ENCODE measurements around the gene MYRIP. TPM values are rescaled to one million over a fixed set of nuclear protein-coding genes. Genes with fewer than 3 reads are reported as not detected.

Gene MYRIP
- total RNA-seq, 1 experiment from 2014 or later: 0.11 TPM

DNA sequence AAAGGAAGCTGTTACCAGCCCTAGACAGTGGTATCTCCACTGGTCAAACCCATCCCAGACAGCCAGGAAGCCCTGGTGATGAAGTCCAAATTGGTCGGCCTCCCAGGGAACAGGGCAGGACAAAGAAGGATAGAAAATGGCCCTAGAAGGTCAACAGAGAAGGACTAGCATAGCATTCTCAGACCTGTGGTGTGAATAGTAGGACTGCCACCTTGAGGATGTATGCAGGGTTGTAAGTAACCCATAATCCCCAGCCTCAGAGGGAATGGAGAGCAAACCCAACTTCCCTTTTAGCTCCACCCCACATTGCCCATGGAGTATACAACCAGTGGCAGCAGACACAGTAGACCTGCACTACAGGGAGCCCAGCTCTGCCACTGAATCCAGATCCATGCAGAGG is 431.5 kb downstream of the MYRIP start:
- Histone ChIP-seq H3K27ac (no peak overlapping the region), H3K4me1 (replicated peaks) (no peaks in the 10 kb centered on the region), H3K9me3 (replicated peaks) (no peaks in the 10 kb centered on the region), H3K36me3 (no peaks in the 10 kb centered on the region), H3K4me3 (no peak overlapping the region), H3K27me3 (replicated peaks) (no peaks in the 10 kb centered on the region)
- DNase-seq (ENCODE audit: low read depth in 1 of 2, low spot score in 2 of 2): no peak

DNA sequence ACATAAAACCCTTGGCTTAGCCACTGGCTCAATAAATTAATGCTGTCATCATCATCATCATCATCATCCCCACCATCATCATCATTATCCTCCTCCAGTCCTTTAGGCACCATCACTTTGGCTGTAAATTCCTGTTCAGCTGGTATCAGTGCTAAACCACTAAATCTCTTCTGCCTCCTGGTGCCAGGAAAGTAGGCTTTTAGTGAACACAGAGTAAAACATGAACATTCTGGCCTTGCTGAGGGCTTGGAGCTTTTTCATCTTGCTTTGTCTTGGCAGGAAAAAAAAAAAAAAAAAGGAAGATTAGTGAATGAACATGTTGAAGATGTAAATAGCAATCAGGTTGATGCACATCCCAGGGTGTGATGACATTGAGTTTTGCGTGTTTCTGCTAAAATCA is 432.8 kb downstream of the MYRIP start:
- Histone ChIP-seq H3K4me3 (no peak overlapping the region), H3K4me1 (replicated peaks) (no peaks in the 10 kb centered on the region), H3K27me3 (replicated peaks) (no peaks in the 10 kb centered on the region), H3K36me3 (no peaks in the 10 kb centered on the region), H3K27ac (no peak overlapping the region), H3K9me3 (replicated peaks) (no peaks in the 10 kb centered on the region)
- DNase-seq (ENCODE audit: low read depth in 1 of 2, low spot score in 2 of 2): no peak

DNA sequence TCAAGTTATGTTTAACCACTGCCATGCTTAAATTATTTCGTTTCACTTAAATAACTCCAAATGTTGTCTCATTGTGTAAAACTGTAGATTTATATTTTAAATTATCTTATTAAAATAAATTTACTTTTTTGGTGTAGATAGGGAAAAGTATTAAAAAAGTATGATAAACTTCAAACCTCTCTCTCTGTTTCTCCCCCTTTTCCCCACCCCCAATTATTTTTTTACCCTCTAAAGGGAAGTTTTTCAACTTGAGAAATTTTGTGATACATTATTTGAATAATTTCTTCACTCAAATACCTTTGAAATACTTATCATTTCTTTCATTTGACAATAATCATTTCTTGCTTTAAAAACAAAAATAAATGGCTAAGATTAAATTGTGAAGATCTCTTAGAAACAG is 433.2 kb downstream of the MYRIP start:
- no peaks in the 10 kb centered on the region for H3K36me3 ChIP-seq
- H3K4me1 ChIP-seq (replicated peaks): no peaks in the 10 kb centered on the region
- H3K27me3 ChIP-seq (replicated peaks): no peaks in the 10 kb centered on the region
- H3K9me3 ChIP-seq (replicated peaks): no peaks in the 10 kb centered on the region
- DNase-seq (ENCODE audit: low read depth in 1 of 2, low spot score in 2 of 2): no peak
- H3K4me3 ChIP-seq: no peak overlapping the region
- H3K27ac ChIP-seq: no peak overlapping the region

DNA sequence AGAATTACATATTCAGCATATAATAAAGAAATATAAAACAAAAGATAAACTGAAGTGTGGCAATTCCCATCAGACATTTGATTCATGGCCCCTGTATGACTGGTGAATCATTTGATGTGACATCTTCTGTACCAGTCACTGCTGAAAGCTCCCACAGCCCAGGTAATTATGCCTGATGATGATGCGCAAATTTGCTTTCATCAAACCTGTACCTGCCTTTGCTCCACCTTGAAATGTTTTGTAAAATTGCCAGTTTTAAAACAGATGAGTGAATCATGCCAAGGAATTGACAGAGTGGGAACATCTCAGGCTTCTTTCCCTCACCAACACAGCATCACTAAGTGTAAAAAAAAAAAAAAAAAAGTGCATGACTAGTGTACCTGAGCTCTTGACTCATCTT is 433.6 kb downstream of the MYRIP start:
- H3K27ac ChIP-seq: no peak overlapping the region
- H3K9me3 ChIP-seq (replicated peaks): no peaks in the 10 kb centered on the region
- H3K4me3 ChIP-seq: no peak overlapping the region
- H3K27me3 ChIP-seq (replicated peaks): no peaks in the 10 kb centered on the region
- no peak for DNase-seq (ENCODE audit: low read depth in 1 of 2, low spot score in 2 of 2)
- no peaks in the 10 kb centered on the region for H3K36me3 ChIP-seq
- no peaks in the 10 kb centered on the region for H3K4me1 ChIP-seq (replicated peaks)

DNA sequence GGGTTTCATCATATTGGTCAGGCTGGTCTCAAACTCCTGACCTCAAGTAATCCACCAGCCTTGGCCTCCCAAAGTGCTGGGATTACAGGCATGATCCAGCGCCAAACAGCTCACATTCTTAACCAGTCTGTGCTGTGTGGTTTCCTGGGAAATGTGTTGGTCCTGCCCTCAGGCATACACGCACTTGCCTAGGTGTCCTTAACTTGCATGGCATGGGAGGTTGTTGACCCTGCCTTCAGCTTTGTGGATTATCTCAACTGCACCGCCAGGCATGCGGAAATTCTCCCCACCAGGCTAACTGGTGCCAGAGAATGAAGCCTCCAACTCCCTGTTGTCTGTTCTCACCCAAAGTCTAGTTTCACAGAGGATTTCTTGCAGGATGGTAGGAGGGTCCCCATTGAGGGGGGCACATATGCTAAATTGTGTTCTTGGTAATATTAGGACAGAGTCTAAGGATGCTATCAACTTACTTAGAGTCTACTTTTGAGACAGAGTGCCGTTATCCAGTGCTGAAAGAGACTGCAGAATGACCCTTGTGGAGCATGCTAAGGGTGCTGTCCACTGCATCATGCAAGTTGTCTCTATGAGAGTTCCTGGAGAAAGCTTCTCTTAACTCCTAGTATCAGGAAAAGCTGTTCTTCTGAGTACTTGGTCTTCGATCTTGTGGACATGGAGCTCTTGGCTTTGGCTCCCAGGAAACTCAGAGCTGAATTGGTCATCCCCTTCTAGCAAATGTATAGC is 438.5 kb downstream of the MYRIP start:
- Histone ChIP-seq H3K36me3 (no peaks in the 10 kb centered on the region), H3K9me3 (replicated peaks) (no peaks in the 10 kb centered on the region), H3K27me3 (replicated peaks) (no peaks in the 10 kb centered on the region), H3K4me3 (no peak overlapping the region), H3K4me1 (replicated peaks) (no peaks in the 10 kb centered on the region), H3K27ac (no peak overlapping the region)
- no peak for DNase-seq (ENCODE audit: low read depth in 1 of 2, low spot score in 2 of 2)

DNA sequence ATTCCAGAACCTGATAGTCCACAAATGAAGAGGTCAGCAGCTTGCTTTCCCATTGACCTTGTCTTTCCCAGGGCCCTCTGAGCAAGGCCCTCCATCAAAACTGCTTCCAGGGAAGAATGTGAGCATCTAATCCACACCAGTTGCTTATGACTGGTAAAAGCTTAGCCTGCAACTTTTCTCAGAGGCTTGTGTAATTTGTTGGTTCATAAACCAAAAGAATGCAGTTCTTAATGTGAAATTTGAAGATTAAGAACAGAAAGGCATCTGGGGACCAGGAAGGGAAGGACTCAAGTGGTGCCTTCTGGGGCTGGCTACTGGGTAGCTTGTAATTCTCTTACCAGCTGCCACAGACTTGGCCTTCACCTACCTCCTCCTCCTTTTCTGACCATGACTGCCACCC is 439.2 kb downstream of the MYRIP start:
- Histone ChIP-seq H3K4me3 (no peak overlapping the region), H3K27me3 (replicated peaks) (no peaks in the 10 kb centered on the region), H3K36me3 (no peaks in the 10 kb centered on the region), H3K27ac (no peak overlapping the region), H3K9me3 (replicated peaks) (no peaks in the 10 kb centered on the region), H3K4me1 (replicated peaks) (no peaks in the 10 kb centered on the region)
- no peak for DNase-seq (ENCODE audit: low read depth in 1 of 2, low spot score in 2 of 2)

DNA sequence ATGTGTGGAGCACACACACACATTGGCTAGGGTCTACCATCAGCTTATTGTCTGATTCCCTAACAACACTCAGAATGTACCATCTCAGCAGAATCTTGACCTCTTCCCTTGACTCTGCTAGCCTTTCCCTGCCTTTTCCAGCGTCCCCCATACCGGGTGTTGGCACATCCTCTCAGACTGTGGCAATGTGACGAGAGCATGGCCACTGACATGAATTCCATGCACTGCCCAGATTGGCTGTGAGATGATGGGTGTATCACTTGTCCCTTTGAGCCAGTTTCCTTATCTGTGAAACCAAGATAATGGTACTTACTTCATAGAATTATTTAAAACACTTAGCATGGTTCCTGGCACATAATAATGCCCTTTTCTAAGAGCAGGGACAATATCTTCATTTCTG is 439.8 kb downstream of the MYRIP start:
- Histone ChIP-seq H3K36me3 (no peaks in the 10 kb centered on the region), H3K27ac (no peak overlapping the region), H3K9me3 (replicated peaks) (no peaks in the 10 kb centered on the region), H3K27me3 (replicated peaks) (no peaks in the 10 kb centered on the region), H3K4me1 (replicated peaks) (no peaks in the 10 kb centered on the region), H3K4me3 (no peak overlapping the region)
- no peak for DNase-seq (ENCODE audit: low read depth in 1 of 2, low spot score in 2 of 2)

DNA sequence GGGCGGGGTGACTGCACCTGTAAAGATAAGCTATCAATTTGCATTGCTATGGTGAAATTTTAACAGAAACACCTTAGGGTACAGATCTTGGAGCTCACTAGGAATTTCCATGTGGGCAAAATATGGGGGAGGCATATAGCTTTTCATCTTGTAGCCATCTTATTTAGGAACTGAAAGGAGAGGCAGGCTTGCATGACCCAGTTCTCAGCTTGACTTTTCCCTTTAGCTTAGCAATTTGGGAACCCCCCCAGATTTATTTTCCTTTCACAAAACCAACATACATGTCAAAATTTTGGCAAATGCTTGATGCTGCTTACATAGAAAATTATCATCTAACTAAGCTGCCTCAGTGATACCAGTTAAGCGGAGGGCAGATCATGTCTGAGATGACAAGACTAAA is 445.1 kb downstream of the MYRIP start:
- Histone ChIP-seq H3K4me3 (no peak overlapping the region), H3K9me3 (replicated peaks) (no peaks in the 10 kb centered on the region), H3K27ac (no peak overlapping the region), H3K27me3 (replicated peaks) (no peaks in the 10 kb centered on the region), H3K36me3 (no peaks in the 10 kb centered on the region), H3K4me1 (replicated peaks) (no peaks in the 10 kb centered on the region)
- DNase-seq (ENCODE audit: low read depth in 1 of 2, low spot score in 2 of 2): no peak

DNA sequence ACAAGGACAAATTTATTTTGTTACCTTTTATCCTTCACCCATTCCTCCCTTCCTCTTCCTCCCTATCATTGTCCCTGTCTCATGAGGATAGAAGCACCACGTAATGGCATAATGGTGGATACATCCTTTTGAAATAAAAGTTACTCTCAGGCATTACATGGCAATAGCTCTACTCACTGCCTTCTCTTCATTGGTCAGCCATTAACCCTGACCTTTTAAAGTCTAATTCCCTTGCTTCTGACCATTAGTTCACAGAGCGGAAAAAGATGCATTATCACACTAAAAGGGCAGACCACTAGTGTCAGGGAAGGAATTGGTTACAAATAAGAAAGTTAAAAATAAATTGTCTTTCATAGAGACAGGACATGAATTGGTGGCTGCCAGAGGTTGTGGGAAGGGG is 445.5 kb downstream of the MYRIP start:
- no peaks in the 10 kb centered on the region for H3K36me3 ChIP-seq
- DNase-seq (ENCODE audit: low read depth in 1 of 2, low spot score in 2 of 2): no peak
- no peaks in the 10 kb centered on the region for H3K9me3 ChIP-seq (replicated peaks)
- no peak overlapping the region for H3K4me3 ChIP-seq
- H3K4me1 ChIP-seq (replicated peaks): no peaks in the 10 kb centered on the region
- no peaks in the 10 kb centered on the region for H3K27me3 ChIP-seq (replicated peaks)
- H3K27ac ChIP-seq: no peak overlapping the region

DNA sequence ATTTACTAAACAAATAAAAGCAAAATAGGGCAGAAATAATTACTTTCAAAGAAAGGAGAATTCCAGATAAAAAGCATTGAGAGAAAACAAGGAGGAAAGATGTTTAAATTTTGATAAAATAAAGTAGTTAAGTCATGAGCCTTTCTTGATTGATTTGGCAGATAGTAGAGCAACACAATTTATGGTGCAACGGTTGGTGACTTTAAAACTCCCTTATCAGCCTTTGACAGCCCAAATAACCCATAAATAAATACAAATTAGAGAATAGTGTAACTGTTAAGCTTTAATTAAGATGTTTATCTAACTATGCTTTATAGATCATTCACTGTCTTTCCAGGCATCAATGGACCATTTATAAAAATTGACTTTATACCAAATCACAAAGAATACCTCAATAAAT is 446.1 kb downstream of the MYRIP start:
- Histone ChIP-seq H3K9me3 (replicated peaks) (no peaks in the 10 kb centered on the region), H3K4me1 (replicated peaks) (no peaks in the 10 kb centered on the region), H3K4me3 (no peak overlapping the region), H3K36me3 (no peaks in the 10 kb centered on the region), H3K27me3 (replicated peaks) (no peaks in the 10 kb centered on the region), H3K27ac (no peak overlapping the region)
- no peak for DNase-seq (ENCODE audit: low read depth in 1 of 2, low spot score in 2 of 2)

DNA sequence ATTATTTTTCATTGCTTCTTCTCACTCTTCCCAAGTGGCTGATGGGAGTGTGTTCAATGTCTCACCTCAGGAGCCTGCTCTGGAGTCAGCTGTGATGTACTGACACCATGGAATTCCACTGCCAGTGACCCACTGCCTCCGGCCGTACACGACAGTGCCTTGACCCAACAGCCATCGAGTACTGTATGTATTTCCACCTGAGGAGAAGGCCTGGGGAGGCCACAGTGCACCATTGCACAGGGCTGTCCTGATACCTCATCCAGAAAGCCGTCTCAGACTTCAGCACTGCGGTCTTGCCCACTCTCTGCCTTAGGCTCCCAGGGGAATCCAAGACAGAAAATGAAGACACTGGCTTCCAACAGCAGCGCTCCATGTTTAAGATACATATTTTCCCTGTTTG is 448.7 kb downstream of the MYRIP start:
- Histone ChIP-seq H3K4me1 (replicated peaks) (no peaks in the 10 kb centered on the region), H3K27ac (no peak overlapping the region), H3K36me3 (no peaks in the 10 kb centered on the region), H3K4me3 (no peak overlapping the region), H3K27me3 (replicated peaks) (no peaks in the 10 kb centered on the region), H3K9me3 (replicated peaks) (no peaks in the 10 kb centered on the region)
- no peak for DNase-seq (ENCODE audit: low read depth in 1 of 2, low spot score in 2 of 2)

DNA sequence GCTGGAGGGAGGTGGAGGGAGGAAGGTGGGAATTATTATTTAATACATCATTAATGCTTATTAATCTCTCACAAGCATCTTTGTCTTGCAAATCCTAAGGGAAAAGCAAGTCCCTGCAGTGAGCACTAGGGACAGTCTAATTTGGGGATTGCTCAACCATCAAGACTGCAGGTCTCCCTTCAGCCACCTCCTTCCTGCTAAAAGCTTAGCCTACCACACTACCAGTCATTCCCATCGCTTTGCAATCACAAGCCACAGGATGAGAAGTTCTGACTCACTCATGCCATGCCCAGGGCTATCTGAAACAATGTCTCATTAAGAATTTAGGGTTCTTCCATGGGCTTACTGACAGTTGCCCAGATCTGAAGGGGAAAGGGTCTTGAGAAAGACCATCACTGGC is 449.1 kb downstream of the MYRIP start:
- Histone ChIP-seq H3K9me3 (replicated peaks) (no peaks in the 10 kb centered on the region), H3K36me3 (no peaks in the 10 kb centered on the region), H3K27me3 (replicated peaks) (no peaks in the 10 kb centered on the region), H3K4me1 (replicated peaks) (no peaks in the 10 kb centered on the region), H3K4me3 (no peak overlapping the region), H3K27ac (no peak overlapping the region)
- no peak for DNase-seq (ENCODE audit: low read depth in 1 of 2, low spot score in 2 of 2)

DNA sequence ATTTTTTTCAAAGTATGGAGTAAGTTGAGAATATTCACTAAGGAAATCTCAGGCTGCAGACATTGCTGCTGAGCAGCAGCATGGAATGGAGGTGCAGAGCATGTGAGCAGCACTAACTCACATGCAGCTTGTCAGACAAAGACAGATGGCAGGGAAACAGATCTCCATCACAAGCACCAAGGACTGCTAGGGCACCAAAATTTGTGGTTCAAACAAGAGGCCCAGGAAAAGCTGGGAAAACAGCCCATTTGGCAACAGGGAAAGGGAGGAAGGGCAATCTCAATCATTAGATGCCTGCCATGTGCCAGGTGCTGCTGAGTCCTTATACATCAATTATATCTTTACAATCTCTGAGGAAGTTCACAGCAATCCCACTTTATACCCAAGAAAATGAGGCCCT is 452.9 kb downstream of the MYRIP start:
- H3K9me3 ChIP-seq (replicated peaks): no peaks in the 10 kb centered on the region
- H3K36me3 ChIP-seq: no peaks in the 10 kb centered on the region
- H3K4me3 ChIP-seq: no peak overlapping the region
- no peaks in the 10 kb centered on the region for H3K27me3 ChIP-seq (replicated peaks)
- no peak overlapping the region for H3K27ac ChIP-seq
- no peaks in the 10 kb centered on the region for H3K4me1 ChIP-seq (replicated peaks)
- no peak for DNase-seq (ENCODE audit: low read depth in 1 of 2, low spot score in 2 of 2)

DNA sequence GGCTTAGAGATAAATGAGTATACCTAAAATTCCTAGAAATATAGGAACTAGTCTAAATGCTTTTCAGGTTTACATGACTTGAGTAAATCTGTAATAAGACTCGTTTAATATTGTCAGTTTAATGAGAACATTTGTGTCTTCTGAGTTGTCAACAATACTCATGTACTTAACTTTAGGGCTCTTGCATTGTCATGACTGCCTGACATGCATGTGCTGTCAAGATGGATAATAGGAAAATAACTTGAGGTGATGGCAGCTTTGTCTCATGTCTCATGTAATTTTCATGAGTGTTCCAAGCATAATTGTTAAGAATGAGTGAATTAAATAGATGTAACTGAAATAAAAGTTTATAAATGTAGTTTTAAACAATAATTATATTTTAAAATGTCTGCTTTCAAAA is 455.0 kb downstream of the MYRIP start:
- H3K27ac ChIP-seq: no peak overlapping the region

DNA sequence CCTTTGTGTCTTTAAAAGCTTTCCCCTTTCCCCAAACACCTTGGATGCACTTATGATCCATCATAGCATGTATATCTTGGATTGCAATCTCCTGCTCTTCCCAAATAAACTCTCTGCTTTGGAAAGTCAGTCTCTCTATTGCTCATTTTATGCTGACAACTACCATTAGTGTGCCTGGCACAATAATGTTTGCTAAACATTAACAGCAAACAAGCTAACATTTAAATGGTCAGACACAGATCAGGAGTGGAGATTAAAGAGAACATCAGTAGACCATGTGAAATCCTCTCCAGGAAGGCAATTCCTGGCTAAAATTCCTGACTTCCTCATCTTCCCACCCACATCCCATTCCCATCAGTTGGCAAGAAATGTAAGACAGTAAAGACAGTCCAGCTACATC is 455.8 kb downstream of the MYRIP start:
- H3K4me3 ChIP-seq: no peak overlapping the region
- no peaks in the 10 kb centered on the region for H3K27me3 ChIP-seq (replicated peaks)
- no peaks in the 10 kb centered on the region for H3K4me1 ChIP-seq (replicated peaks)
- no peaks in the 10 kb centered on the region for H3K36me3 ChIP-seq
- no peak for DNase-seq (ENCODE audit: low read depth in 1 of 2, low spot score in 2 of 2)
- no peaks in the 10 kb centered on the region for H3K9me3 ChIP-seq (replicated peaks)
- H3K27ac ChIP-seq: no peak overlapping the region

More for the DNA sequence above, 455.0 kb downstream of the MYRIP start:
- Histone ChIP-seq H3K4me3 (no peak overlapping the region), H3K36me3 (no peaks in the 10 kb centered on the region), H3K9me3 (replicated peaks) (no peaks in the 10 kb centered on the region), H3K4me1 (replicated peaks) (no peaks in the 10 kb centered on the region), H3K27me3 (replicated peaks) (no peaks in the 10 kb centered on the region)
- no peak for DNase-seq (ENCODE audit: low read depth in 1 of 2, low spot score in 2 of 2)

Data from SJSA1 (cell line).